ENCODE results near the gene VTN. TPM values are rescaled to one million over a fixed set of nuclear protein-coding genes. Genes with fewer than 3 reads are reported as not detected.

Gene VTN
- total RNA-seq, 1 donor from 2014 or later = 0.50 TPM

GRCh38 chr17:28357901-28358197, 12.3 kb downstream of the VTN start:
- no peak for DNase-seq (ENCODE audit: low spot score)
- peaks cover 22% of the 10 kb centered on the region for H3K4me1 Mint-ChIP-seq (ENCODE audit: low read depth)
- H3K27ac Mint-ChIP-seq = peak overlapping the region; percentile 95
- peaks cover 60% of the 10 kb centered on the region for H3K36me3 Mint-ChIP-seq (ENCODE audit: low read depth)
- intact Hi-C loops (cut with micrococcal nuclease) = loop anchor here (1.0 kb wide), 2 partner anchors 13 to 23 kb away; partner anchors contain the start of genes IFT20, SARM1 and TNFAIP1
- H3K27me3 Mint-ChIP-seq (ENCODE audit: low read depth) = no peaks in the 10 kb centered on the region
- H3K4me3 Mint-ChIP-seq (ENCODE audit: low read depth) = peak overlapping the region; percentile 97
- no peaks in the 10 kb centered on the region for H3K9me3 Mint-ChIP-seq

- H3K36me3 Mint-ChIP-seq (ENCODE audit: low read depth) = peaks cover 62% of the 10 kb centered on the region
These were observed 12.8 kb downstream of the VTN start, which contains the start of gene POLDIP2 for GRCh38 chr17:28357061-28357900. TSS of gene POLDIP2 (minus strand) at chr17:28357527. CDS start at chr17:28357448, 79 bp downstream.

GRCh38 chr17:28350271-28350670, 19.8 kb downstream of the VTN start:
- Mint-ChIP-seq H3K9me3 (no peaks in the 10 kb centered on the region), H3K27ac (no peak overlapping the region), H3K36me3 (ENCODE audit: low read depth) (peaks cover 84% of the 10 kb centered on the region)

More at GRCh38 chr17:28357061-28357900, 12.8 kb downstream of the VTN start, which contains the start of gene POLDIP2:
- Mint-ChIP-seq H3K27ac (peak within 1 kb of the TSS; percentile 95), H3K4me1 (ENCODE audit: low read depth) (peaks cover 22% of the 10 kb centered on the region), H3K27me3 (ENCODE audit: low read depth) (no peaks in the 10 kb centered on the region), H3K9me3 (no peaks in the 10 kb centered on the region), H3K4me3 (ENCODE audit: low read depth) (peak within 1 kb of the TSS; percentile 97)
- DNase-seq (ENCODE audit: low spot score) = peak; percentile 96
- intact Hi-C loops (cut with micrococcal nuclease) = loop anchor here (1.0 kb wide), 2 partner anchors 14 to 22 kb away; partner anchors contain the start of genes IFT20, SARM1 and TNFAIP1

GRCh38 chr17:28348979-28349378, 21.1 kb downstream of the VTN start:
- H3K9me3 Mint-ChIP-seq = no peaks in the 10 kb centered on the region
- no peak for DNase-seq (ENCODE audit: low spot score)
- H3K4me3 Mint-ChIP-seq (ENCODE audit: low read depth) = no peak overlapping the region
- H3K27ac Mint-ChIP-seq = no peak overlapping the region
- no peaks in the 10 kb centered on the region for H3K27me3 Mint-ChIP-seq (ENCODE audit: low read depth)
- intact Hi-C loops (cut with micrococcal nuclease) = no loop called here
- no peaks in the 10 kb centered on the region for H3K4me1 Mint-ChIP-seq (ENCODE audit: low read depth)
- peaks cover 80% of the 10 kb centered on the region for H3K36me3 Mint-ChIP-seq (ENCODE audit: low read depth)

More at GRCh38 chr17:28350271-28350670, 19.8 kb downstream of the VTN start:
- H3K4me1 Mint-ChIP-seq (ENCODE audit: low read depth) = peaks cover 3% of the 10 kb centered on the region
- H3K27me3 Mint-ChIP-seq (ENCODE audit: low read depth) = no peaks in the 10 kb centered on the region
- no peak overlapping the region for H3K4me3 Mint-ChIP-seq (ENCODE audit: low read depth)
- intact Hi-C loops (cut with micrococcal nuclease) = no loop called here
- no peak for DNase-seq (ENCODE audit: low spot score)

- Mint-ChIP-seq H3K27ac (no peak overlapping the region), H3K4me3 (ENCODE audit: low read depth) (no peak overlapping the region), H3K36me3 (ENCODE audit: low read depth) (peaks cover 74% of the 10 kb centered on the region), H3K9me3 (no peaks in the 10 kb centered on the region), H3K27me3 (ENCODE audit: low read depth) (no peaks in the 10 kb centered on the region), H3K4me1 (ENCODE audit: low read depth) (no peaks in the 10 kb centered on the region)
- intact Hi-C loops (cut with micrococcal nuclease) = no loop called here
- DNase-seq (ENCODE audit: low spot score) = no peak
These were observed 22.7 kb downstream of the VTN start for GRCh38 chr17:28347261-28347891.

GRCh38 chr17:28346746-28347246, 23.3 kb downstream of the VTN start:
- Mint-ChIP-seq H3K36me3 (ENCODE audit: low read depth) (peaks cover 77% of the 10 kb centered on the region), H3K9me3 (no peaks in the 10 kb centered on the region), H3K4me3 (ENCODE audit: low read depth) (no peak overlapping the region), H3K4me1 (ENCODE audit: low read depth) (no peaks in the 10 kb centered on the region), H3K27ac (no peak overlapping the region), H3K27me3 (ENCODE audit: low read depth) (no peaks in the 10 kb centered on the region)
- intact Hi-C loops (cut with micrococcal nuclease) = no loop called here
- no peak for DNase-seq (ENCODE audit: low spot score)

- Mint-ChIP-seq H3K27me3 (ENCODE audit: low read depth) (no peaks in the 10 kb centered on the region), H3K4me3 (ENCODE audit: low read depth) (no peak overlapping the region), H3K4me1 (ENCODE audit: low read depth) (no peaks in the 10 kb centered on the region), H3K36me3 (ENCODE audit: low read depth) (peaks cover 77% of the 10 kb centered on the region), H3K27ac (no peak overlapping the region), H3K9me3 (no peaks in the 10 kb centered on the region)
- DNase-seq (ENCODE audit: low spot score) = no peak
- intact Hi-C loops (cut with micrococcal nuclease) = no loop called here
These were observed 23.9 kb downstream of the VTN start for GRCh38 chr17:28346199-28346580.

- intact Hi-C loops (cut with micrococcal nuclease) = no loop called here
- Mint-ChIP-seq H3K4me1 (ENCODE audit: low read depth) (no peaks in the 10 kb centered on the region), H3K36me3 (ENCODE audit: low read depth) (peaks cover 77% of the 10 kb centered on the region), H3K9me3 (no peaks in the 10 kb centered on the region), H3K27me3 (ENCODE audit: low read depth) (no peaks in the 10 kb centered on the region), H3K4me3 (ENCODE audit: low read depth) (no peak overlapping the region), H3K27ac (no peak overlapping the region)
- no peak for DNase-seq (ENCODE audit: low spot score)
These were observed 24.5 kb downstream of the VTN start for GRCh38 chr17:28345419-28346198.

- no peak for DNase-seq (ENCODE audit: low spot score)
- H3K27ac Mint-ChIP-seq = no peak overlapping the region
- H3K4me3 Mint-ChIP-seq (ENCODE audit: low read depth) = no peak overlapping the region
- intact Hi-C loops (cut with micrococcal nuclease) = no loop called here
- H3K27me3 Mint-ChIP-seq (ENCODE audit: low read depth) = no peaks in the 10 kb centered on the region
- peaks cover 75% of the 10 kb centered on the region for H3K36me3 Mint-ChIP-seq (ENCODE audit: low read depth)
- no peaks in the 10 kb centered on the region for H3K4me1 Mint-ChIP-seq (ENCODE audit: low read depth)
- no peaks in the 10 kb centered on the region for H3K9me3 Mint-ChIP-seq
These were observed 25.6 kb downstream of the VTN start for GRCh38 chr17:28344435-28344901.

- peaks cover 74% of the 10 kb centered on the region for H3K36me3 Mint-ChIP-seq (ENCODE audit: low read depth)
- no peak overlapping the region for H3K4me3 Mint-ChIP-seq (ENCODE audit: low read depth)
- no peak overlapping the region for H3K27ac Mint-ChIP-seq
- no peaks in the 10 kb centered on the region for H3K27me3 Mint-ChIP-seq (ENCODE audit: low read depth)
- H3K9me3 Mint-ChIP-seq = no peaks in the 10 kb centered on the region
- intact Hi-C loops (cut with micrococcal nuclease) = no loop called here
- DNase-seq (ENCODE audit: low spot score) = no peak
- H3K4me1 Mint-ChIP-seq (ENCODE audit: low read depth) = no peaks in the 10 kb centered on the region
These were observed 26.1 kb downstream of the VTN start for GRCh38 chr17:28344011-28344410.

- H3K36me3 Mint-ChIP-seq (ENCODE audit: low read depth) = peaks cover 69% of the 10 kb centered on the region
These were observed 26.6 kb downstream of the VTN start for GRCh38 chr17:28343491-28343932.

GRCh38 chr17:28342313-28342712, 27.8 kb downstream of the VTN start:
- intact Hi-C loops (cut with micrococcal nuclease) = no loop called here
- Mint-ChIP-seq H3K4me1 (ENCODE audit: low read depth) (peaks cover 6% of the 10 kb centered on the region), H3K36me3 (ENCODE audit: low read depth) (peaks cover 60% of the 10 kb centered on the region)

More at GRCh38 chr17:28343491-28343932, 26.6 kb downstream of the VTN start:
- intact Hi-C loops (cut with micrococcal nuclease) = no loop called here
- DNase-seq (ENCODE audit: low spot score) = no peak
- peaks cover under 1% of the 10 kb centered on the region for H3K4me1 Mint-ChIP-seq (ENCODE audit: low read depth)
- H3K4me3 Mint-ChIP-seq (ENCODE audit: low read depth) = no peak overlapping the region
- no peaks in the 10 kb centered on the region for H3K9me3 Mint-ChIP-seq
- no peaks in the 10 kb centered on the region for H3K27me3 Mint-ChIP-seq (ENCODE audit: low read depth)
- no peak overlapping the region for H3K27ac Mint-ChIP-seq

More at GRCh38 chr17:28342313-28342712, 27.8 kb downstream of the VTN start:
- Mint-ChIP-seq H3K27me3 (ENCODE audit: low read depth) (no peaks in the 10 kb centered on the region), H3K27ac (no peak overlapping the region), H3K4me3 (ENCODE audit: low read depth) (no peak overlapping the region), H3K9me3 (no peaks in the 10 kb centered on the region)
- no peak for DNase-seq (ENCODE audit: low spot score)

Measured in activated T-helper 2 cell treated with anti-CD3 and anti-CD28 coated beads, Interferon-gamma antibody, Interleukin-2, Interleukin-4, amounts not matched to agents 10 μg/mL and 5 μg/mL and 100 μg/mL, durations not matched to agents 14 hours and 24 hours and 36 hours (primary cell).